CD4-positive, alpha-beta T cell treated with Interleukin-21 for 1 hour (primary cell): ENCODE results near the gene SRRM3.
A peak's percentile ranks its signal among the peaks of the same experiment; 100 is the strongest.
"Not testable (repeated sequence)": the region's sequence is repeated elsewhere in the genome, so short reads cannot be mapped to it uniquely, and the experiment has no call there.

Source experiments
- DNase-seq: peaks from one replicate; pipeline ENCODE4 v3.0.0-alpha.2; 2020

SRRM3 gene

GRCh38 chr7:76231071-76231470, 29.4 kb downstream of the SRRM3 start:
- DNase-seq = no peak

GRCh38 chr7:76231583-76231982, 29.9 kb downstream of the SRRM3 start:
- DNase-seq = no peak

GRCh38 chr7:76232698-76233097, 31.0 kb downstream of the SRRM3 start:
- no peak for DNase-seq

GRCh38 chr7:76233538-76234281, 32.0 kb downstream of the SRRM3 start:
- no peak for DNase-seq

- DNase-seq = no peak
These were observed 32.5 kb downstream of the SRRM3 start for GRCh38 chr7:76234282-76234584.

- DNase-seq = peak; percentile 73
These were observed 33.3 kb downstream of the SRRM3 start for GRCh38 chr7:76234931-76235441.

GRCh38 chr7:76236224-76236623, 34.5 kb downstream of the SRRM3 start:
- no peak for DNase-seq

- DNase-seq = no peak
These were observed 36.6 kb downstream of the SRRM3 start for GRCh38 chr7:76238326-76238725.

- no peak for DNase-seq
These were observed 39.4 kb downstream of the SRRM3 start for GRCh38 chr7:76241141-76241540.

- not testable (repeated sequence) for DNase-seq
These were observed 40.9 kb downstream of the SRRM3 start for GRCh38 chr7:76242517-76243063.

- no peak for DNase-seq
These were observed 43.2 kb downstream of the SRRM3 start for GRCh38 chr7:76244781-76245391.

GRCh38 chr7:76246804-76247389, 45.2 kb downstream of the SRRM3 start:
- no peak for DNase-seq

- no peak for DNase-seq
These were observed 46.2 kb downstream of the SRRM3 start for GRCh38 chr7:76247938-76248337.

- no peak for DNase-seq
These were observed 50.3 kb downstream of the SRRM3 start for GRCh38 chr7:76252021-76252420.

- DNase-seq = no peak
These were observed 53.1 kb downstream of the SRRM3 start for GRCh38 chr7:76254781-76255180.

- DNase-seq = no peak
These were observed 56.3 kb downstream of the SRRM3 start for GRCh38 chr7:76257973-76258372.

- no peak for DNase-seq
These were observed 57.7 kb downstream of the SRRM3 start for GRCh38 chr7:76259124-76260093.

- peak; percentile 39 for DNase-seq
These were observed 58.5 kb downstream of the SRRM3 start for GRCh38 chr7:76260171-76260703.

- DNase-seq = no peak
These were observed 59.6 kb downstream of the SRRM3 start for GRCh38 chr7:76261329-76261728.

GRCh38 chr7:76261931-76262330, 60.2 kb downstream of the SRRM3 start:
- no peak for DNase-seq

- DNase-seq = peak; percentile 38
These were observed 61.1 kb downstream of the SRRM3 start for GRCh38 chr7:76262683-76263402.

- no peak for DNase-seq
These were observed 63.6 kb downstream of the SRRM3 start for GRCh38 chr7:76265299-76265698.
